SK-N-SH (cell line): ENCODE results near the gene PPM1E. TPM values are rescaled to one million over a fixed set of nuclear protein-coding genes. Genes with fewer than 3 reads are reported as not detected.

Experiments
- CTCF ChIA-PET: fragments of 300-600, 350-600 bp; formaldehyde crosslinking; extraction: SDS; loops from one replicate; lab custom pipeline; 2021; lab: Yijun Ruan, JAX
- POLR2A ChIA-PET: fragments of 350-600 bp; sonication (Branson Sonifier 250); formaldehyde crosslinking; extraction: SDS; loops from one replicate; lab custom pipeline; 2020; ENCODE audit warnings: antibody characterized with exemption, inconsistent platforms; lab: Yijun Ruan, JAX
- DNase-seq: peaks from one replicate; pipeline ENCODE4 v3.0.0; 2012
- H2AFZ ChIP-seq: fragments of 200-600 bp; sonication (generic); 2 replicates; pipeline ENCODE4 v1.8.1; 2016; ENCODE audit warnings: antibody characterized with exemption, mild to moderate bottlenecking, low read depth
- H3F3A ChIP-seq: fragments of 200-600 bp; sonication (generic); replicated peaks from 2 replicates; pipeline ENCODE3; 2016; ENCODE audit warnings: antibody characterized with exemption, mild to moderate bottlenecking; ENCODE audit not compliant: insufficient read depth
- H3K27ac ChIP-seq, 2 experiments: fragments of 200-500 bp in 1 of 2; fragments of 200-600 bp in 1 of 2; sonication (Bioruptor generic) in 1 of 2; sonication (generic), shearing (Covaris generic) in 1 of 2; 2 replicates each; pipeline versions ENCODE4 v1.5.1 to v1.6.1; 2014 to 2016; ENCODE audit warnings: low read depth in 2 of 2, inconsistent platforms in 1 of 2, low read length in 1 of 2, mild to moderate bottlenecking in 1 of 2, mixed read lengths in 1 of 2
- H3K27me3 ChIP-seq: fragments of 200-600 bp; sonication (generic), shearing (Covaris generic); 2 replicates; pipeline ENCODE4 v1.6.1; 2016; ENCODE audit warnings: mixed run types; ENCODE audit not compliant: insufficient read depth
- H3K36me3 ChIP-seq, 2 experiments: fragments of 200-500 bp in 1 of 2; fragments of 200-600 bp in 1 of 2; sonication (Bioruptor generic) in 1 of 2; sonication (generic) in 1 of 2; replicated peaks in 1 of 2; 2 replicates each; pipeline versions ENCODE3 to v1.5.1; 2014 to 2016; ENCODE audit warnings: low read length in 1 of 2, mild to moderate bottlenecking in 1 of 2; ENCODE audit not compliant: insufficient read depth in 2 of 2, control insufficient read depth in 1 of 2
- H3K4me1 ChIP-seq, 2 experiments: fragments of 200-500 bp in 1 of 2; fragments of 200-600 bp in 1 of 2; sonication (Bioruptor generic) in 1 of 2; sonication (generic), shearing (Covaris generic) in 1 of 2; 2 replicates each; pipeline versions ENCODE4 v1.5.1 to v1.6.1; 2014 to 2016; ENCODE audit warnings: low read depth in 1 of 2, low read length in 1 of 2, mixed run types in 1 of 2; ENCODE audit not compliant: insufficient read depth in 2 of 2, control insufficient read depth in 1 of 2
- H3K4me2 ChIP-seq: fragments of 200-600 bp; sonication (generic), shearing (Covaris generic); 2 replicates; pipeline ENCODE4 v1.6.1; 2017; ENCODE audit warnings: mixed run types
- H3K4me3 ChIP-seq, 2 experiments: fragments of 200-500 bp in 1 of 2; fragments of 200-600 bp in 1 of 2; sonication (Bioruptor generic) in 1 of 2; sonication (generic), shearing (Covaris generic) in 1 of 2; 2 replicates each; pipeline versions ENCODE4 v1.5.1 to v1.8.1; 2014 to 2016; ENCODE audit warnings: low read depth in 2 of 2, inconsistent platforms in 1 of 2, low read length in 1 of 2, mild to moderate bottlenecking in 1 of 2, mixed read lengths in 1 of 2, moderate library complexity in 1 of 2
- H3K79me2 ChIP-seq: fragments of 200-600 bp; sonication (generic); 2 replicates; pipeline ENCODE4 v1.8.1; 2017; ENCODE audit warnings: mild to moderate bottlenecking; ENCODE audit not compliant: insufficient read depth
- H3K9ac ChIP-seq: fragments of 200-600 bp; sonication (generic); 2 replicates; pipeline ENCODE4 v1.6.1; 2017; ENCODE audit warnings: mixed run types
- H3K9me2 ChIP-seq: fragments of 200-600 bp; sonication (generic); 2 replicates; pipeline ENCODE4 v1.6.1; 2017; ENCODE audit warnings: mixed run types
- H3K9me3 ChIP-seq: fragments of 200-600 bp; sonication (generic); 2 replicates; pipeline ENCODE4 v1.6.1; 2017; ENCODE audit warnings: mixed run types, mild to moderate bottlenecking, moderate library complexity
- H4K20me1 ChIP-seq: fragments of 200-600 bp; sonication (generic); 2 replicates; pipeline ENCODE4 v1.6.1; 2017; ENCODE audit warnings: mild to moderate bottlenecking, mixed run types; ENCODE audit not compliant: insufficient read depth
- CHD2 ChIP-seq: fragments of 150-350 bp; IDR thresholded peaks from 2 replicates; pipeline ENCODE4 v1.6.1; 2018; ENCODE audit warnings: low read length; ENCODE audit not compliant: partially characterized antibody
- ELF1 ChIP-seq: IDR thresholded peaks from 2 replicates; pipeline ENCODE4 v1.4.0; 2012
- FOSL2 ChIP-seq: IDR thresholded peaks from 2 replicates; pipeline ENCODE4 v1.4.0; 2012; ENCODE audit warnings: low read depth, mild to moderate bottlenecking, moderate library complexity, borderline replicate concordance
- FOXM1 ChIP-seq: IDR thresholded peaks from 2 replicates; pipeline ENCODE4 v1.4.0; 2012; ENCODE audit warnings: low read depth, mild to moderate bottlenecking
- GABPA ChIP-seq: IDR thresholded peaks from 2 replicates; pipeline ENCODE4 v1.4.0; 2012; ENCODE audit warnings: low read depth, mild to moderate bottlenecking
- GATA2 ChIP-seq: sonication (generic); formaldehyde crosslinking; IDR thresholded peaks from 2 replicates; pipeline ENCODE4 v1.5.0; 2020; ENCODE audit warnings: mild to moderate bottlenecking, missing genetic modification reagents
- MXI1 ChIP-seq: IDR thresholded peaks from 2 replicates; pipeline ENCODE4 v1.6.1; 2012; ENCODE audit warnings: mild to moderate bottlenecking, low read depth, low read length, improper control_type of control experiment
- NFIC ChIP-seq: IDR thresholded peaks from 2 replicates; pipeline ENCODE4 v1.4.0; 2012; ENCODE audit warnings: borderline replicate concordance
- NRF1 ChIP-seq: IDR thresholded peaks from 2 replicates; pipeline ENCODE4 v1.6.1; 2012; ENCODE audit warnings: low read depth, mild to moderate bottlenecking, low read length
- RAD21 ChIP-seq: IDR thresholded peaks from 2 replicates; pipeline ENCODE4 v1.6.1; 2012; ENCODE audit warnings: mild to moderate bottlenecking, low read length
- RCOR1 ChIP-seq: fragments of 150-350 bp; IDR thresholded peaks from 2 replicates; pipeline ENCODE4 v1.6.1; 2017; ENCODE audit warnings: antibody characterized with exemption, low read length
- REST ChIP-seq: IDR thresholded peaks from 2 replicates; pipeline ENCODE4 v1.6.1; 2012; ENCODE audit warnings: mild to moderate bottlenecking, low read depth, low read length, moderate library complexity
- RFX5 ChIP-seq: IDR thresholded peaks from 2 replicates; pipeline ENCODE4 v1.6.1; 2012; ENCODE audit warnings: mild to moderate bottlenecking, improper control_type of control experiment, low read length
- SIN3A ChIP-seq: IDR thresholded peaks from 2 replicates; pipeline ENCODE4 v1.6.1; 2012; ENCODE audit warnings: low read depth, mild to moderate bottlenecking, low read length, moderate library complexity, borderline replicate concordance
- SMC3 ChIP-seq: IDR thresholded peaks from 2 replicates; pipeline ENCODE4 v1.6.1; 2012; ENCODE audit warnings: low read depth, low read length, improper control_type of control experiment
- TCF12 ChIP-seq: IDR thresholded peaks from 2 replicates; pipeline ENCODE4 v1.4.0; 2012
- TEAD4 ChIP-seq: IDR thresholded peaks from 2 replicates; pipeline ENCODE4 v1.4.0; 2012; ENCODE audit warnings: mild to moderate bottlenecking, borderline replicate concordance; ENCODE audit not compliant: insufficient read depth
- USF1 ChIP-seq: IDR thresholded peaks from 2 replicates; pipeline ENCODE4 v1.4.0; 2012; ENCODE audit warnings: low read depth, borderline replicate concordance
- YY1 ChIP-seq: IDR thresholded peaks from 2 replicates; pipeline ENCODE4 v1.4.0; 2012; ENCODE audit warnings: low read depth, mild to moderate bottlenecking
- WGBS: methylation state at CpG from one replicate; pipeline ENCODE4 v1.1.6; 2017; ENCODE audit warnings: low lambda C conversion rate; 5-methylcytosine and 5-hydroxymethylcytosine counted together
- polyA plus RNA-seq, 3 experiments: library from polyadenylated mRNA; depleted of rRNA; stranded (reverse); fragments of >200 nt; gene quantifications; 2 replicates each; pipeline ENCODE4 v1.2.3, GENCODE V29; 2012
- TF ChIP-seq, protein P1 (sequence below): fragments of 150-350 bp; IDR thresholded peaks from 2 replicates; pipeline ENCODE4 v1.6.1; 2016; ENCODE audit warnings: mild to moderate bottlenecking, low read depth, low read length
- TF ChIP-seq, protein P2 (sequence below): IDR thresholded peaks from 2 replicates; pipeline ENCODE4 v1.4.0; 2012; ENCODE audit warnings: low read depth, borderline replicate concordance

The PPM1E gene
- polyA plus RNA-seq, 1 of the 3 experiments (the other 2 are of a cell fraction): 0.08 TPM

- H3K9ac ChIP-seq: no peak overlapping the region
- H3F3A ChIP-seq: no peaks in the 10 kb centered on the region
- no peaks in the 10 kb centered on the region for H3K9me3 ChIP-seq
- no peaks in the 10 kb centered on the region for H3K4me1 ChIP-seq
- no peak overlapping the region for H3K27ac ChIP-seq
- H4K20me1 ChIP-seq: no peaks in the 10 kb centered on the region
- no peaks in the 10 kb centered on the region for H3K36me3 ChIP-seq
- H3K4me3 ChIP-seq: no peak overlapping the region
- ChIA-PET POLR2A (no interaction called here), CTCF (interaction anchor here (0.8 to 1.6 kb wide), 2 partner anchors 9 to 11 kb away, joined by 3 to 5 read pairs; no protein-coding TSS in a partner anchor)
- no peak overlapping the region for H2AFZ ChIP-seq
- H3K9me2 ChIP-seq: 0 out of 2 replicates have a peak, but pooled peaks cover 2% of the 10 kb centered on the region
- no peak overlapping the region for H3K4me2 ChIP-seq
- TF ChIP-seq NRF1 (no peak), FOXM1 (no peak), GATA2 (CRISPR knock-in tag) (no peak), MXI1 (no peak), TEAD4 (no peak), SMC3 (no peak), NFIC (no peak), ELF1 (no peak), TCF12 (no peak), REST (no peak), USF1 (no peak), RFX5 (no peak), GABPA (no peak)
- TF ChIP-seq, protein P1, sequence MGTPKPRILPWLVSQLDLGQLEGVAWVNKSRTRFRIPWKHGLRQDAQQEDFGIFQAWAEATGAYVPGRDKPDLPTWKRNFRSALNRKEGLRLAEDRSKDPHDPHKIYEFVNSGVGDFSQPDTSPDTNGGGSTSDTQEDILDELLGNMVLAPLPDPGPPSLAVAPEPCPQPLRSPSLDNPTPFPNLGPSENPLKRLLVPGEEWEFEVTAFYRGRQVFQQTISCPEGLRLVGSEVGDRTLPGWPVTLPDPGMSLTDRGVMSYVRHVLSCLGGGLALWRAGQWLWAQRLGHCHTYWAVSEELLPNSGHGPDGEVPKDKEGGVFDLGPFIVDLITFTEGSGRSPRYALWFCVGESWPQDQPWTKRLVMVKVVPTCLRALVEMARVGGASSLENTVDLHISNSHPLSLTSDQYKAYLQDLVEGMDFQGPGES: no peak
- no peaks in the 10 kb centered on the region for H3K27me3 ChIP-seq
- DNase-seq: no peak
- no peaks in the 10 kb centered on the region for H3K79me2 ChIP-seq
Observed at GRCh38 chr17:58875261-58875660, 119.6 kb downstream of the PPM1E start.

DNA sequence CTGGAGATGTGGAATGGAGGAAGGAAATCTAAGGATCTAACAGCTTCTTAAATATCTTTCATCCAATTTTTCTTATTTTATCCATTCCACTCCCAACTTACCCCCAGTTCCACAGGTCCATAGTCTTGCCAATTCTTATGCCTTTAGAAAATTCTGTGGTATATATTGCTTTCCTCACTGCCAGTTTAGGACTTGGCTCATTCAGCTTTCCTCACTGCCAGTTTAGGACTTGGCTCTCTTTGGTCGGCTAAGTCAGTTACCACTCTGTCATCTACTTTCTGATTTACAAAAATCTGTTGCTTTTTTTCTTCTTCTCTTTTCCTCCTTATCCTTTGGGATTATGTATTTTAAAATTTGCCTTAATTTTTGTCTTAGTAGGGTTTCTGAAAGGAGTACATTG is 128.5 kb downstream of the PPM1E start:
- POLR2A ChIA-PET: no interaction called here
- CTCF ChIA-PET: no interaction called here
- no peak for DNase-seq

More for the DNA sequence above, 128.5 kb downstream of the PPM1E start:
- H3K9ac ChIP-seq: no peak overlapping the region
- no peaks in the 10 kb centered on the region for H3K27me3 ChIP-seq
- no peak overlapping the region for H3K27ac ChIP-seq
- H3K4me2 ChIP-seq: no peak overlapping the region
- H3K4me3 ChIP-seq: no peak overlapping the region
- 54% methylated on average over 1 of the region's 1 CpG for WGBS
- no peaks in the 10 kb centered on the region for H4K20me1 ChIP-seq
- H3F3A ChIP-seq: no peaks in the 10 kb centered on the region
- no peaks in the 10 kb centered on the region for H3K79me2 ChIP-seq
- no peaks in the 10 kb centered on the region for H3K36me3 ChIP-seq
- no peak overlapping the region for H2AFZ ChIP-seq
- no peaks in the 10 kb centered on the region for H3K9me2 ChIP-seq
- H3K4me1 ChIP-seq: no peaks in the 10 kb centered on the region
- no peak for TF ChIP-seq FOSL2
- TF ChIP-seq TEAD4: no peak
- TF ChIP-seq GATA2 (CRISPR knock-in tag): no peak
- TF ChIP-seq, protein P2, sequence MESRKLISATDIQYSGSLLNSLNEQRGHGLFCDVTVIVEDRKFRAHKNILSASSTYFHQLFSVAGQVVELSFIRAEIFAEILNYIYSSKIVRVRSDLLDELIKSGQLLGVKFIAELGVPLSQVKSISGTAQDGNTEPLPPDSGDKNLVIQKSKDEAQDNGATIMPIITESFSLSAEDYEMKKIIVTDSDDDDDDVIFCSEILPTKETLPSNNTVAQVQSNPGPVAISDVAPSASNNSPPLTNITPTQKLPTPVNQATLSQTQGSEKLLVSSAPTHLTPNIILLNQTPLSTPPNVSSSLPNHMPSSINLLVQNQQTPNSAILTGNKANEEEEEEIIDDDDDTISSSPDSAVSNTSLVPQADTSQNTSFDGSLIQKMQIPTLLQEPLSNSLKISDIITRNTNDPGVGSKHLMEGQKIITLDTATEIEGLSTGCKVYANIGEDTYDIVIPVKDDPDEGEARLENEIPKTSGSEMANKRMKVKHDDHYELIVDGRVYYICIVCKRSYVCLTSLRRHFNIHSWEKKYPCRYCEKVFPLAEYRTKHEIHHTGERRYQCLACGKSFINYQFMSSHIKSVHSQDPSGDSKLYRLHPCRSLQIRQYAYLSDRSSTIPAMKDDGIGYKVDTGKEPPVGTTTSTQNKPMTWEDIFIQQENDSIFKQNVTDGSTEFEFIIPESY: no peak
- no peak for TF ChIP-seq CHD2
- TF ChIP-seq YY1: no peak
- TF ChIP-seq FOXM1: no peak
- TF ChIP-seq RCOR1: no peak
- no peak for TF ChIP-seq SIN3A
- no peak for TF ChIP-seq RAD21
- H3K9me3 ChIP-seq: no peaks in the 10 kb centered on the region
